Measurements from ENCODE around the gene GJA1. TPM values are rescaled to one million over a fixed set of nuclear protein-coding genes. Genes with fewer than 3 reads are reported as not detected.
A peak's percentile ranks its signal among the peaks of the same experiment; 100 is the strongest.
"Not testable (repeated sequence)": the region's sequence is repeated elsewhere in the genome, so short reads cannot be mapped to it uniquely, and the experiment has no call there.

Gene GJA1
- total RNA-seq, 2 donors from 2014 or later, result 0.11 TPM; not detected in 1

- H3K27me3 Mint-ChIP-seq, result peaks cover 4% of the 10 kb centered on the region
- H3K4me3 Mint-ChIP-seq, result no peak overlapping the region
- ATAC-seq (replicated peaks), result no peak
- H3K9me3 Mint-ChIP-seq, result no peaks in the 10 kb centered on the region
- no peaks in the 10 kb centered on the region for H3K36me3 Mint-ChIP-seq (ENCODE audit: low read depth)
- H3K4me1 Mint-ChIP-seq, result no peaks in the 10 kb centered on the region
- H3K27ac Mint-ChIP-seq, result no peak overlapping the region
Observed at GRCh38 chr6:121428872-121429756, 6.3 kb upstream of the GJA1 start.

DNA sequence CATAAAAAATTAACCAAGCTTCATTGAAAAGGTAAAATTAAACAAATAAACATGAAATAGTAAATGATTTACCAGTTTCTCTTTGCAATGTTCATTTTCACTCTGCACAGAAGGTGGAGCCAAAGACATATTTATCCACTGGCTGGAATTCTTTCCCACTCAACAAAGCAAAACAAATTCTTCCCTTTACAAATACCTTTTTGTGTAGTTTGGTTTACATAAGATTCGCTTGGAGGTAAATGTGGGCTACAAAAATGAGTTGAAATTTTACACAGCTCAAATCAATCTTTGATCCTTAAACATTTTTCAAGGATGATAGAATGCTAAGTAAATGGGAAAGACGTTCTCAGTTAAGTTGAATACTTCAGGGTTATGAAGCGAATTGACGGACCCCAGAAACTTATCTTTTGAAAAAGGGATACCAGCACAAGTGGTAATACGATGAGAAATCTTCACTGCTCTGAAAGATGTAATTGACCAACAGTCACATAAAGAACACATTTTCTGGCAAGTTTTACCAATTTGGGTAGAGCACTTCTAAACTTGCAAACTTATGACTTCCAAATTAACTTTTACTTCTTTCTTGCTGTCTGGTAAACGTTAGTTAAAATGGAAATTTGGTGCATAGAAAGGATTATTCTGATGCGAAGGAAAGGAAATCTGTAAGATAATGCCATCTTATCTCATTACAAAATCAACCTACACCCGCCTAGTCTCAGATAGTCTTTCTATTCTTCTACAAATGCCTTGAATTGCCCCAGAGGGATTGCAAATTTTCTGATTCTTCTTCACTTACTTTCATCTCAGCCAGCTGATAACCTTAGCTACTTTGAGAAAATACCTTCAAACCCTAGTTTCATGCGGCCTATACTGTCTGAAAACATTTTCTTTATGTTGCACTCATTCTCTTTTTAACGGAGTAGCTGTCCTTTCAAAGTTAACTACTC lies 4.7 kb upstream of the GJA1 start:
- H3K27ac Mint-ChIP-seq, result no peak overlapping the region
- H3K27me3 Mint-ChIP-seq, result peaks cover 9% of the 10 kb centered on the region
- ATAC-seq (replicated peaks), result no peak
- H3K4me1 Mint-ChIP-seq, result no peaks in the 10 kb centered on the region
- no peak overlapping the region for H3K4me3 Mint-ChIP-seq
- no peaks in the 10 kb centered on the region for H3K36me3 Mint-ChIP-seq (ENCODE audit: low read depth)
- no peaks in the 10 kb centered on the region for H3K9me3 Mint-ChIP-seq

GRCh38 chr6:121431776-121432175 lies 3.7 kb upstream of the GJA1 start:
- H3K9me3 Mint-ChIP-seq; H3K27ac Mint-ChIP-seq; H3K4me1 Mint-ChIP-seq; H3K36me3 Mint-ChIP-seq (ENCODE audit: low read depth); H3K27me3 Mint-ChIP-seq; H3K4me3 Mint-ChIP-seq; ATAC-seq (replicated peaks): not testable (repeated sequence)

- peaks cover 22% of the 10 kb centered on the region for H3K27me3 Mint-ChIP-seq
- ATAC-seq (replicated peaks), result no peak
- no peak overlapping the region for H3K27ac Mint-ChIP-seq
- no peak overlapping the region for H3K4me3 Mint-ChIP-seq
- peaks cover 5% of the 10 kb centered on the region for H3K4me1 Mint-ChIP-seq
- H3K9me3 Mint-ChIP-seq, result no peaks in the 10 kb centered on the region
- H3K36me3 Mint-ChIP-seq (ENCODE audit: low read depth), result no peaks in the 10 kb centered on the region
Observed at GRCh38 chr6:121434037-121434770, 1.2 kb upstream of the GJA1 start.

DNA sequence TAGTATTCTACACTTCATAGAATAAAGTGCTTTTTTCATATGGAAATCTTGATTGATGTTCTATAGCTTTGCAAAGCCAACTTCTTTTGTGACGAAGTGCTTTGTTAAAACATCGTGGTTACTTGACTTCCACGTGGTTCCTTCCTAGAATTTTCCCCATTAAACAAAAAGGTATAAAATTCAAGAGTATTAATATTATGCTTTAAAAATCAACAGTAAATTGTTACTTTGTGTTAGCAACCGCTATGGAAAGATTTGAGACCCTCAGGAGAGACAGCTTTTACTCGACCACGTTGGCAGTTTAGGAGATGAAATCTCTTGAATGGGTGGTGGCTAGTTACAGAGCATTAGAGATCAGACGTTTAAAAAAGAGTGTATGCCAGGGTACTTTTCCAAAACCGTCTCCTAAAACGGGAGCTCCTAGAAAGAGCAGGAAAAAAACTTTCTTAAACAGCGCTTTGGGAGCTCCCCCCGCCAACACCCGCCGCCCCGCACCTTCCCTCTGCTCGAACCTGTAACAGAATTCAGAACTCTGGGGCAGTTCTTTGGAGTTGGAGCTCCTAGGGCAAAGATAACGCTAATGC lies 920 bp downstream of the GJA1 start:
- Mint-ChIP-seq H3K9me3 (no peaks in the 10 kb centered on the region), H3K27me3 (peaks cover 25% of the 10 kb centered on the region), H3K4me3 (peak overlapping the region; percentile 81), H3K36me3 (ENCODE audit: low read depth) (no peaks in the 10 kb centered on the region), H3K4me1 (peaks cover 5% of the 10 kb centered on the region), H3K27ac (no peak overlapping the region)
- no peak for ATAC-seq (replicated peaks)

DNA sequence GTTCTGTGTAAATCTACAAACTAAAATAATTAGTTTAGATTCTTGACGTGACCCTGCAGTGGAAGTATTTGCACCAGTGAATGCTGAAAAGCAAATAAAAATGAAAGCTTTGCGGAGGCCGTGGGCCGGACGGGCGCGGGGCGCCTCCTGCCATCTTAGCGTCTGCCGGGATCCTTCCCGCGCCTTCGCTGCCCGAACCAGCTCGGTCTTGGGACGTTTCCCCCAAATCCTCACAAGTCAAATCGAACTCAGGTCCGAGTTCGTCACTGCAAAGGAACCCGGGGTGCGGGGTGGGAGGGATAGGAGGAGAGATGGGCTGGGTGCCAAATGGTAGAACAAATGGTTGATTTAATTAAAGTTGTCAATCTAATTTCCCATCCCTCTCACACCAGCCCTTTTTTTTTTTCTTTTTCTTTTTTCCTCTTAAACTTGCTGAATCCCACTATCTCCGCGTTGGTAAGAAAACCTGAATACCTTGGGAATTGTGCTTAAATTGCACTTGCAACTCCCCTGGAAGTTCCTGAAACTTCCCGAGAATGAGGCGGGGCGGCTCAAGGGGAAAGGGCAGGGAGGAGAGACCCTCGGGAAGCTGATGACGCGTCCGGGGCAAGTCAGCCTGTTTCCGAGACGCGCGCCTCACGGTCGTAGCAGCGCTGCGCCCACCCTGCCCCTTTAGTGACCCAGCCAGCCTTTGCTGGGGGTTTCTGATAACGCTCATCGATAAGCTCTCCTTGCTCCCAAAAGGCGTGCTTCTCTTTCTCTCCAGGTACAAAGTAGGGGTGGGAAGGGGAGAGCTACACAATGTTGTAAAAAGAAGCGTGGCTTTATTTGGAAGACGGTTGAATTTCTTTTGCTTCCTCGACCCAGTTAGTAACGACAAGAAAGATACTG lies 1.8 kb downstream of the GJA1 start:
- Mint-ChIP-seq H3K27me3 (peaks cover 27% of the 10 kb centered on the region), H3K4me1 (peaks cover 5% of the 10 kb centered on the region), H3K9me3 (no peaks in the 10 kb centered on the region), H3K36me3 (ENCODE audit: low read depth) (no peaks in the 10 kb centered on the region), H3K27ac (no peak overlapping the region), H3K4me3 (peak overlapping the region; percentile 81)
- ATAC-seq (replicated peaks), result peak; percentile 26

- Mint-ChIP-seq H3K4me1 (peaks cover 5% of the 10 kb centered on the region), H3K27me3 (peaks cover 24% of the 10 kb centered on the region), H3K4me3 (peak overlapping the region; percentile 81), H3K9me3 (no peaks in the 10 kb centered on the region), H3K36me3 (ENCODE audit: low read depth) (no peaks in the 10 kb centered on the region), H3K27ac (no peak overlapping the region)
- no peak for ATAC-seq (replicated peaks)
Observed at GRCh38 chr6:121437851-121438651, 2.6 kb downstream of the GJA1 start.

DNA sequence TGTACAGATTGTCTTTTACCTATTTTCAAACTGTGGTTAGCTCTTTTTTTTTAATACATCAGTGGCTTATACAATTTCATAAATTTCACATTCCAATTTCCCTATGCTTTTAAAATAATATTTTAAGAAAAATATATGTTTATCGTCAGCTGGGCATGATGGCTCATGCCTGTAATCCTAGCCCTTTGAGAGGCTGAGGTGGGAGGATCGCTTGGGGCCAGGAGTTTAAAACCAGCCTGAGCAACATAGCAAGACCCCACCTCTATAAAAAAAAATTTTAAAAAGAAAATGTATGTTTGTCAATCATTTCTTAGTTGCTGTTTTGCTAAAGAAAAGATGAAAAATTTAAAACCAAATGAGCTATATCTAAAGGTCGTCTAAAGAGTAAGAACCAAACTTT lies 3.4 kb downstream of the GJA1 start:
- Mint-ChIP-seq H3K4me1 (peaks cover 5% of the 10 kb centered on the region), H3K27ac (no peak overlapping the region), H3K27me3 (peaks cover 24% of the 10 kb centered on the region), H3K9me3 (no peaks in the 10 kb centered on the region), H3K4me3 (no peak overlapping the region), H3K36me3 (ENCODE audit: low read depth) (no peaks in the 10 kb centered on the region)
- ATAC-seq (replicated peaks), result no peak

- no peak overlapping the region for H3K4me3 Mint-ChIP-seq
- H3K27me3 Mint-ChIP-seq, result peaks cover 24% of the 10 kb centered on the region
- H3K27ac Mint-ChIP-seq, result no peak overlapping the region
- no peaks in the 10 kb centered on the region for H3K9me3 Mint-ChIP-seq
- H3K4me1 Mint-ChIP-seq, result peaks cover 5% of the 10 kb centered on the region
- no peak for ATAC-seq (replicated peaks)
- H3K36me3 Mint-ChIP-seq (ENCODE audit: low read depth), result no peaks in the 10 kb centered on the region
Observed at GRCh38 chr6:121439475-121439874, 4.0 kb downstream of the GJA1 start.

- H3K27me3 Mint-ChIP-seq, result peaks cover 24% of the 10 kb centered on the region
- H3K4me1 Mint-ChIP-seq, result peaks cover 5% of the 10 kb centered on the region
- H3K27ac Mint-ChIP-seq, result no peak overlapping the region
- H3K4me3 Mint-ChIP-seq, result no peak overlapping the region
- no peaks in the 10 kb centered on the region for H3K9me3 Mint-ChIP-seq
- ATAC-seq (replicated peaks), result no peak
- no peaks in the 10 kb centered on the region for H3K36me3 Mint-ChIP-seq (ENCODE audit: low read depth)
Observed at GRCh38 chr6:121439926-121440325, 4.5 kb downstream of the GJA1 start.

- Mint-ChIP-seq H3K4me3 (no peak overlapping the region), H3K27me3 (peaks cover 20% of the 10 kb centered on the region), H3K27ac (no peak overlapping the region), H3K4me1 (peaks cover 5% of the 10 kb centered on the region), H3K36me3 (ENCODE audit: low read depth) (no peaks in the 10 kb centered on the region), H3K9me3 (no peaks in the 10 kb centered on the region)
- no peak for ATAC-seq (replicated peaks)
Observed at GRCh38 chr6:121441477-121441876, 6.0 kb downstream of the GJA1 start.

DNA sequence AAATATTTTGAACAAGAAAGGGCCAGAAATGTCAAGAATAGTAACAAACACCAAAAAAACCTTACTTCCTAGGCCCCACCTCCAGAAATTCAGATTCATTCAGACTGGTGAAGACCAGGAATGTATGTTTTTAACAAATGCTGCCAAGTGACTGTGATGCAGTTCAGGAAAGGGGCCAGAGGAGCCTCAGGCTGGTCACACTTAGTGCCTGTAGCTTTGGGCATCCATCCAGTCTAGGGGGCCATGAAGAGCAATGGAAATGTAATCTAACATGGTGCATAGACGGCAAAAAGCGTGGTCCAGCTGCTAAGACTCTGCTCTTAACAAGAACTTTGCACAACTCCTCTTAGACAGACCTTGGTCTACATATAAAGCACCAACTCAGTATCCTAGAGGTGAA lies 7.1 kb downstream of the GJA1 start:
- Mint-ChIP-seq H3K4me3 (no peak overlapping the region), H3K27me3 (peaks cover 23% of the 10 kb centered on the region), H3K27ac (no peak overlapping the region), H3K36me3 (ENCODE audit: low read depth) (no peaks in the 10 kb centered on the region), H3K9me3 (no peaks in the 10 kb centered on the region), H3K4me1 (peaks cover 3% of the 10 kb centered on the region)
- ATAC-seq (replicated peaks), result no peak
